LNCaP clone FGC (cell line): ENCODE data around the gene MRPS5.
"Not testable (repeated sequence)": the region's sequence is repeated elsewhere in the genome, so short reads cannot be mapped to it uniquely, and the experiment has no call there.

Experiments
- DNase-seq: peaks from one replicate; pipeline ENCODE4 v3.0.0-alpha.2; 2011; ENCODE audit warnings: low read depth
- H3K4me3 ChIP-seq: 2 replicates; pipeline ENCODE4 v1.5.1; 2011; ENCODE audit warnings: mild to moderate bottlenecking, low read depth, low read length, control low read depth
- CTCF ChIP-seq: IDR thresholded peaks from 2 replicates; pipeline ENCODE4 v1.5.1; 2012; ENCODE audit warnings: mild to moderate bottlenecking; ENCODE audit not compliant: control insufficient read depth, insufficient read depth; ENCODE audit errors: extremely low read depth

Gene MRPS5

DNA sequence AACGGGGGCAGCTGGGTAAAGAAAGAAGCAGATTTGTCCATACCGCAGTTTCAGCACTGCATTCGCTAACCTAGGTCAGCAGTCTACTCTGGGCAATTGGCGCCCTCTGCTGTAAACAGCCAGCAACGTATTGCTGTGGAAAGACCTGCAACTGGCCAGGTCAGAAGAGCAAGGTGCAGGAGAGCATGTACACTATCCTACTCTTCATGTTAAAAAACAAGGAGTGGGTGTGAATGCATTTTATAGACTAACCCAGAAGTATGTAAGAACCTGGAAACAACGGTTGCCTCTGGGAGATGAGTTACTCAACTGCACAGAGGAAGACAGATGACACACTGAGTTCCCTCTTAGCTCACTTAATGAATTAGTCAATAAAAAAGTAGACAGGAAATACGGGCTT lies 6.2 kb downstream of the MRPS5 start:
- DNase-seq, result peak; percentile 23

DNA sequence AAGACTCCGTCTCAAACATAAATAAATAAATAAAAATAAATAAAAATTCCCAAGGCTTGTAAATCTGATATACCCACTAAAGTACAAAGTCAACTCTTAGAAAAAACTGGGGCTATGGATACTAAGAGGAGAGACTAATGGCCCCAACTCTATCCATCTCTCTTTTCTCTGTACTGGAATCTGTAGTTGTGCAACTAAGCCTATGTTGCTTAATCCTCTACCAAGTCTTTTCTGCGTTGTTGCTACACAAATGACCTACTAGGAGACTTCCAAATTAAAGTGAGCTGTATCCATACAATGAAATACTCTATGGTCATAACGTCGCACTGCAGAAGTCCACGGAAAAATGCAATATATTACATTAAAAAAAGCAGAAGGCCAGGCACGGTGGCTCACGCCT lies 8.1 kb downstream of the MRPS5 start:
- TF ChIP-seq CTCF, result no peak
- no peak for DNase-seq

More for the DNA sequence above, 6.2 kb downstream of the MRPS5 start:
- peak; percentile 95 for TF ChIP-seq CTCF
- no peak overlapping the region for H3K4me3 ChIP-seq

GRCh38 chr2:95110395-95110794 lies 11.2 kb downstream of the MRPS5 start:
- no peak for TF ChIP-seq CTCF
- DNase-seq, result no peak
- no peak overlapping the region for H3K4me3 ChIP-seq

More for the DNA sequence above, 8.1 kb downstream of the MRPS5 start:
- no peak overlapping the region for H3K4me3 ChIP-seq

DNA sequence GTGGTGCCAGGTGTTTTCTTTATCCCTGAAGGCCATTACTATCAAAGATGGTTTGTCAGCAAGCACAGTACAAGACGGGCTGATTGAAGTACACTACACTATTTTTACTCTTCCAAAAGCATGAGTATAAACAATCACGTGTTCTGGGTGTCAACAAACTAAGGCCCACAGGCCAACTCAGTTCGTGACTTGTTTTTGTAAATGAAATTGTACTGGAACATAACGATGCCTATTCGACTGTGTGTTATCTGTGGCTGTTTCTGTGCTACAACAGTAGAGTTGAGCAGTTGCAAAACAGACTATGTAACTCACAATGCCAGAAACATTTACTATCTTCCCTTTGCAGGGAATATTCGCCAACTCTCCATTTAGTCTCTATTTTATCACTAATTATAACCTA lies 12.3 kb downstream of the MRPS5 start:
- no peak for TF ChIP-seq CTCF
- H3K4me3 ChIP-seq, result no peak overlapping the region
- no peak for DNase-seq

- no peak for DNase-seq
- H3K4me3 ChIP-seq, result no peak overlapping the region
- no peak for TF ChIP-seq CTCF
Observed at GRCh38 chr2:95106081-95106480, 15.5 kb downstream of the MRPS5 start.

DNA sequence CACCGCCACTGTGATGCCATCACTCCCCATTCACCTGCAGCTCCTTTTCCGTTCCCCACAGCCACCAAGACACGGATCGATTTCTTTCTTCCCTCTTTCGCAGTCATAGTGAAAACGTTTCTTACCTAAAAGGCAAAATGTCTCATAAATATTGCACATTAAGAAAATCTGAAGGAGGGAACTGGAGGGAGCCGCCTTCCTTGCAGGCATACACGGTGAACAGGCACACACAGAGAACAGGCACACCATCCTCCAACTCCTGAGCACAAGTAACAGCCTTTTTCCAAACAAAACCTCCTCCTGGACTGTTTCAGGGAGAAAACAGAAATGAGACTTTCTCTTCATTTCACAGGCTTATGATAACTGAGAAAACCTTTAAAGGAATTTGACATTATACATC lies 17.0 kb downstream of the MRPS5 start:
- no peak overlapping the region for H3K4me3 ChIP-seq
- TF ChIP-seq CTCF, result no peak

GRCh38 chr2:95099910-95100309 lies 21.7 kb downstream of the MRPS5 start:
- DNase-seq, result no peak
- no peak for TF ChIP-seq CTCF
- H3K4me3 ChIP-seq, result no peak overlapping the region

More for the DNA sequence above, 17.0 kb downstream of the MRPS5 start:
- no peak for DNase-seq

GRCh38 chr2:95098273-95098672 lies 23.3 kb downstream of the MRPS5 start:
- not testable (repeated sequence) for H3K4me3 ChIP-seq, DNase-seq
